Left ventricle myocardium inferior (tissue), 1 donor: ENCODE data around the gene PAQR7. TPM values are rescaled to one million over a fixed set of nuclear protein-coding genes. Genes with fewer than 3 reads are reported as not detected.

Experiments
- DNase-seq: peaks from one replicate; pipeline ENCODE4 v3.0.0-alpha.2; 2020
- H3K27ac ChIP-seq: fragments of 200-600 bp; replicated peaks from 2 replicates; pipeline ENCODE4 v1.8.0; 2021
- H3K27me3 ChIP-seq: fragments of 200-600 bp; 2 replicates; pipeline ENCODE4 v1.8.0; 2021; ENCODE audit warnings: low read depth
- H3K36me3 ChIP-seq: fragments of 200-600 bp; 2 replicates; pipeline ENCODE4 v1.8.0; 2021
- H3K4me1 ChIP-seq: fragments of 200-600 bp; 2 replicates; pipeline ENCODE4 v1.8.0; 2021
- H3K4me3 ChIP-seq: fragments of 200-600 bp; 2 replicates; pipeline ENCODE4 v1.8.0; 2021; ENCODE audit warnings: mild to moderate bottlenecking, moderate library complexity
- H3K9me3 ChIP-seq: fragments of 200-600 bp; replicated peaks from 2 replicates; pipeline ENCODE4 v1.8.0; 2021
- intact Hi-C: fragments of 100-400 bp; cut with micrococcal nuclease; formaldehyde crosslinking; loops from one replicate; pipeline ENCODE4 v1.11.0; 2022
- total RNA-seq: library from RNA; stranded (reverse); fragmentation: NEBNext Ultra II Directional; extraction: Animal tissue kit (Norgen Biotek cat#: 25700); gene quantifications from one replicate; pipeline ENCODE4 v1.2.1, GENCODE V29; 2021
- TF ChIP-seq, protein P1 (sequence below): fragments of 200-600 bp; IDR thresholded peaks from 2 replicates; pipeline ENCODE4 v1.8.0; 2021; ENCODE audit warnings: antibody characterized with exemption, mild to moderate bottlenecking, borderline replicate concordance
- donor health status: DM: no; HTN: yes; CAD: no; lungs with severe emphysema.

PAQR7 gene
- total RNA-seq, 1 donor from 2014 or later, result 1.9 TPM

GRCh38 chr1:25861316-25862286 lies 13.9 kb downstream of the PAQR7 start:
- Histone ChIP-seq H3K27ac (peak overlapping the region; percentile 33), H3K4me3 (no peak overlapping the region), H3K27me3 (no peaks in the 10 kb centered on the region), H3K4me1 (peaks cover 24% of the 10 kb centered on the region), H3K36me3 (no peaks in the 10 kb centered on the region), H3K9me3 (no peaks in the 10 kb centered on the region)
- intact Hi-C loops, result no loop called here
- DNase-seq, result peak; percentile 31
- TF ChIP-seq, protein P1, sequence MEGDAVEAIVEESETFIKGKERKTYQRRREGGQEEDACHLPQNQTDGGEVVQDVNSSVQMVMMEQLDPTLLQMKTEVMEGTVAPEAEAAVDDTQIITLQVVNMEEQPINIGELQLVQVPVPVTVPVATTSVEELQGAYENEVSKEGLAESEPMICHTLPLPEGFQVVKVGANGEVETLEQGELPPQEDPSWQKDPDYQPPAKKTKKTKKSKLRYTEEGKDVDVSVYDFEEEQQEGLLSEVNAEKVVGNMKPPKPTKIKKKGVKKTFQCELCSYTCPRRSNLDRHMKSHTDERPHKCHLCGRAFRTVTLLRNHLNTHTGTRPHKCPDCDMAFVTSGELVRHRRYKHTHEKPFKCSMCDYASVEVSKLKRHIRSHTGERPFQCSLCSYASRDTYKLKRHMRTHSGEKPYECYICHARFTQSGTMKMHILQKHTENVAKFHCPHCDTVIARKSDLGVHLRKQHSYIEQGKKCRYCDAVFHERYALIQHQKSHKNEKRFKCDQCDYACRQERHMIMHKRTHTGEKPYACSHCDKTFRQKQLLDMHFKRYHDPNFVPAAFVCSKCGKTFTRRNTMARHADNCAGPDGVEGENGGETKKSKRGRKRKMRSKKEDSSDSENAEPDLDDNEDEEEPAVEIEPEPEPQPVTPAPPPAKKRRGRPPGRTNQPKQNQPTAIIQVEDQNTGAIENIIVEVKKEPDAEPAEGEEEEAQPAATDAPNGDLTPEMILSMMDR, result no peak

DNA sequence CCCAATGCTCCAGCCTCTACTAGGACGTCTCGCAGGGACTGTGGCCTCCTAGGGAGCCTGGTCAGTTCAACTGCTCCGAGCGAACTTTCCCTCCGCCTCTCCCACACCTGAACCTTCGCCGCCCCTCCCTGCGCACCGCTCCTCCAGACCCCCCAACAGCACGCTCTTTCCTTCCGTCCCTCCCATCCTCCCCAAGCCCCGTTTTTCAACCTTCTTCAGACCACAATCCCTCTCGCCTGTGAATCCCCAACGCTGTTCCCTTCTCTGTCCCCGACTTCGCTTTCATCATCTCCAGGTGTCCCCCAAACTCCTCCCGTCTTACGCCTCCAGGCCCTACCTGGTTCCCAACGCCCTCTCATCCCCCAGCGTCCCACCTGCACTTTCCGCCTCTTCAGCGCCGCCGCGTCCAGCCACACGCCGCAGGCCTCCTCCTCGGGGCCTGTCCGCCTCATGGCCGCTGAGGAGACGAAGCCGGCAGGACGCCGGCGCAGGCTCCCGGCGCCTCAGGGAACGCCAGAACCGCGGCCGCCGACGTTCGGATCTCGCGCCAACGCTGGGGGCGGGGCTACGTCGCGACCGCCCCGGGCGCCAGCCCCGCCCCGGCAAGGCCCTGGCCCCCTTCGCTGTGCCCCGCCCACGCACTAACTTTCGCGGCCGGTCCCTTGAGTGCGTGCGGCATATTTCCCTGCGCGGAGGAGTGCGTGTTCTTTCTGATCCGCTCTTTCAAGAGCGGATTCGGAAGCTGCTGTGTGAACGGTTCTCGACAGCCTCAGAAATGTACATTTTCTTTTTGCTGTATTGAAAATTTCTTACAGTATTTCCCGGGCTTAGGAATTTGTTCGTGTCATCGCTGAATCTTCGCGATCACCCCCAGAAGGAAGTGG lies 16.4 kb downstream of the PAQR7 start, which contains the start of gene AUNIP:
Gene AUNIP, minus strand, starts transcription at position 552 of the 884 bp plus-strand sequence. Its CDS starts 100 bp downstream, at position 452.
- Histone ChIP-seq H3K9me3 (no peaks in the 10 kb centered on the region), H3K27me3 (no peaks in the 10 kb centered on the region), H3K4me3 (peak within 1 kb of the TSS; percentile 66), H3K36me3 (no peaks in the 10 kb centered on the region), H3K27ac (peak within 1 kb of the TSS; percentile 75), H3K4me1 (peaks cover 24% of the 10 kb centered on the region)
- DNase-seq, result peak; percentile 87
- intact Hi-C loops, result no loop called here
- TF ChIP-seq, protein P1, result no peak

DNA sequence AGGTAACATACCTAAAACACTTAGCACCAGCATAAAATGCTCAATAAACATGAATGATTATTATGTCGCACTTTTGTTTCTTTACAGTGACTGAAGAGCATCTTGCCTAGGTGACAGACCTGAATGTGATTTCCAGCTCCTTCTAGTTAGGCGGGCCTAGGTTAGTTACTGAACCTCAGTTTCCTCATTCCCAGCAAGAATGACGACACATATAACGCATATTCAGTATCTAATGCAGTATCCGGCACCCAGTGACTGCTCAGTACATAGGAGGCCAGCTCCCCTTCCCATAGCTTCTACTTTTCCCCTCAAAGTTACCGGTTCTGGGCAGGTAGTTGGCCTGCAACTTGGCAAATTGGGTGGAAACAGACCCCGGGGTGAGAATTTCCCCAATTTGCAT lies 17.0 kb downstream of the PAQR7 start:
- intact Hi-C loops, result no loop called here

DNA sequence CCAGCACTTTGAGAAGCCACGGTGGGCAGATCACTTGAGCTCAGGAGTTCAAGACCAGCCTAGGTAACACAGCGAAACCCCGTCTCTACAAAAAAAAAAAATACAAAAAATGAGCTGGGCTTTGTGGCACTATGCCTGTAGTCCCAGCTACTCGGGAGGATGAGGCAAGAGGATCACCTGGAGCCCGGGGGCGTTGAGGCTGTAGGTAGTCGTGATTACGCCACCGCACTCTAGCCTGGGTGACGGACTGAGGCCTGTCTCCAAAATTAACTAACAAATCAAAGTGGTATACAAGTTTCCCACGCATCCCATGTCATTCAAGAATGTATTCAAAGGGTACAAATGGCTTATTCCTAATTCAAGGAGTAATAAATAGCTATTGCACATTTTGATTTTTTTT lies 18.7 kb downstream of the PAQR7 start:
- Histone ChIP-seq H3K27me3 (no peaks in the 10 kb centered on the region), H3K9me3 (no peaks in the 10 kb centered on the region), H3K36me3 (no peaks in the 10 kb centered on the region), H3K4me3 (no peak overlapping the region), H3K4me1 (peaks cover 24% of the 10 kb centered on the region), H3K27ac (no peak overlapping the region)
- TF ChIP-seq, protein P1, result no peak
- DNase-seq, result no peak
- intact Hi-C loops, result no loop called here

More for the DNA sequence above, 17.0 kb downstream of the PAQR7 start:
- peak overlapping the region; percentile 66 for H3K4me3 ChIP-seq
- TF ChIP-seq, protein P1, result no peak
- DNase-seq, result no peak
- H3K9me3 ChIP-seq, result no peaks in the 10 kb centered on the region
- peaks cover 24% of the 10 kb centered on the region for H3K4me1 ChIP-seq
- no peaks in the 10 kb centered on the region for H3K36me3 ChIP-seq
- H3K27ac ChIP-seq, result no peak overlapping the region
- H3K27me3 ChIP-seq, result no peaks in the 10 kb centered on the region

DNA sequence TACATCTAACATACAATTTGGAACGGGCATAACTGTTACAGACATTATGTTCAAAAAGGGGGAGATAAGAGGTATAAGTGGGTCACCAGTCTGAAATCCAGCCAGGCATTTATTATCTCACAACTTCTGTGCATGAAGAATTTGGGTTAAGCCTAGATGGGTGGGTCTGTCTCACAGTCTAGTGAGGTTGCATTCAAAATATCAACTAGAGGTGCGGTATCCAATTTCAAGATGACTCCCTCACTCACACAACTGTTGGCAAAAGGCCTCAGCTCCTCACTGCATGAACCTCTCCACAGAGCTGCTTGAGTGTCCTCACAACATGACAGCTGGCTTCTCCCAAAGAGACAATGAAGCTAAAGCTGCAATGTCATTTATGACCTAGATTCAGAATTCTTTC lies 21.0 kb downstream of the PAQR7 start:
- no peaks in the 10 kb centered on the region for H3K9me3 ChIP-seq
- DNase-seq, result no peak
- H3K36me3 ChIP-seq, result no peaks in the 10 kb centered on the region
- no peak overlapping the region for H3K27ac ChIP-seq
- intact Hi-C loops, result no loop called here
- TF ChIP-seq, protein P1, result no peak
- peaks cover 11% of the 10 kb centered on the region for H3K4me1 ChIP-seq
- H3K27me3 ChIP-seq, result no peaks in the 10 kb centered on the region
- no peak overlapping the region for H3K4me3 ChIP-seq
